H1 (cell line): ENCODE results near the gene TRAPPC12. TPM values are rescaled to one million over a fixed set of nuclear protein-coding genes. Genes with fewer than 3 reads are reported as not detected.

Experiments used
- CTCF ChIA-PET: fragments of 300-600 bp; sonication (Branson Sonifier 250); formaldehyde crosslinking; loops from one replicate; lab custom pipeline; 2021; ENCODE audit not compliant: partially characterized antibody; lab: Charles Lee
- POLR2A ChIA-PET: fragments of 300-600 bp; sonication (Branson Sonifier 250); formaldehyde crosslinking; loops from one replicate; lab custom pipeline; 2021; ENCODE audit warnings: inconsistent platforms; ENCODE audit not compliant: partially characterized antibody; lab: Charles Lee
- DNase-seq, 2 experiments: peaks; one replicate each; pipeline versions ENCODE4 v3.0.0 to v3.0.0-alpha.2; 2010 to 2022; ENCODE audit warnings: low spot score in 2 of 2, low read depth in 1 of 2, mixed read lengths in 1 of 2
- FAIRE-seq: peaks from 2 replicates; lab custom pipeline; 2011; peaks lifted over from hg19 to GRCh38; lab: Jason Lieb, UNC
- H2AFZ ChIP-seq: 2 replicates; pipeline ENCODE4 v1.8.1; 2012; ENCODE audit warnings: low read length, inconsistent platforms
- H2AK5ac ChIP-seq: 2 replicates; pipeline ENCODE4 v1.6.1; 2013; ENCODE audit warnings: low read depth, low read length
- H2BK120ac ChIP-seq: replicated peaks from 2 replicates; pipeline ENCODE3; 2013; ENCODE audit warnings: low read depth, low read length, inconsistent platforms
- H2BK12ac ChIP-seq: 2 replicates; pipeline ENCODE4 v1.6.1; 2013; ENCODE audit warnings: low read depth, low read length
- H2BK15ac ChIP-seq: 2 replicates; pipeline ENCODE4 v1.6.1; 2013; ENCODE audit warnings: low read length
- H2BK20ac ChIP-seq: 2 replicates; pipeline ENCODE4 v1.6.1; 2013; ENCODE audit warnings: low read length
- H2BK5ac ChIP-seq: 2 replicates; pipeline ENCODE4 v1.6.1; 2013; ENCODE audit warnings: low read depth, low read length
- H3K14ac ChIP-seq: 2 replicates; pipeline ENCODE4 v1.6.1; 2013; ENCODE audit warnings: inconsistent platforms; ENCODE audit not compliant: insufficient read length
- H3K18ac ChIP-seq: 2 replicates; pipeline ENCODE4 v1.6.1; 2013; ENCODE audit warnings: low read length; ENCODE audit errors: extremely low read depth
- H3K23ac ChIP-seq: 2 replicates; pipeline ENCODE4 v1.6.1; 2013; ENCODE audit warnings: inconsistent platforms; ENCODE audit not compliant: insufficient read length
- H3K23me2 ChIP-seq: 2 replicates; pipeline ENCODE4 v1.6.1; 2013; ENCODE audit warnings: low read depth, low read length
- H3K27ac ChIP-seq: 2 replicates; pipeline ENCODE4 v1.6.1; 2011; ENCODE audit warnings: low read depth, low read length, inconsistent platforms
- H3K27me3 ChIP-seq, 4 experiments: replicated peaks in 1 of 4; 1 replicate in 1 of 4; 2 replicates in 3 of 4; pipeline versions ENCODE4 v1.6.1 to v1.8.1; 2011 to 2013; ENCODE audit warnings: low read length in 3 of 4, mild to moderate bottlenecking in 3 of 4, inconsistent platforms in 2 of 4, mixed read lengths in 2 of 4, moderate library complexity in 1 of 4; ENCODE audit not compliant: control insufficient read depth in 3 of 4, insufficient read depth in 3 of 4; ENCODE audit errors: extremely low read depth in 1 of 4
- H3K36me3 ChIP-seq, 4 experiments: 2 replicates each; pipeline versions ENCODE4 v1.6.1 to v1.8.1; 2011 to 2013; ENCODE audit warnings: mild to moderate bottlenecking in 4 of 4, low read length in 3 of 4, moderate library complexity in 2 of 4, control low read depth in 1 of 4, inconsistent platforms in 1 of 4; ENCODE audit not compliant: insufficient read depth in 4 of 4, control insufficient read depth in 2 of 4
- H3K4ac ChIP-seq: replicated peaks from 2 replicates; pipeline ENCODE3; 2013; ENCODE audit warnings: low read length, low read depth, mixed read lengths, inconsistent platforms; ENCODE audit not compliant: insufficient read length
- H3K4me1 ChIP-seq, 4 experiments: replicated peaks in 1 of 4; 1 replicate in 1 of 4; 2 replicates in 3 of 4; pipeline versions ENCODE4 v1.6.1 to v1.8.1; 2011 to 2013; ENCODE audit warnings: low read length in 3 of 4, inconsistent platforms in 2 of 4, mixed read lengths in 1 of 4; ENCODE audit not compliant: insufficient read depth in 4 of 4, control insufficient read depth in 3 of 4
- H3K4me2 ChIP-seq, 2 experiments: 2 replicates each; pipeline versions ENCODE4 v1.6.1 to v1.8.1; 2011 to 2013; ENCODE audit warnings: low read depth in 2 of 2, low read length in 2 of 2, control low read depth in 1 of 2, inconsistent platforms in 1 of 2, mild to moderate bottlenecking in 1 of 2; ENCODE audit not compliant: insufficient read depth in 1 of 2
- H3K4me3 ChIP-seq, 4 experiments: fragments of 200-600, 300-600 bp in 1 of 4; sonication (generic), shearing (Covaris generic), sonication (Bioruptor Twin) in 1 of 4; 2 replicates each; pipeline versions ENCODE4 v1.5.1 to v1.8.1; 2011 to 2016; ENCODE audit warnings: low read length in 4 of 4, low read depth in 3 of 4, control low read depth in 2 of 4, inconsistent platforms in 2 of 4, mild to moderate bottlenecking in 2 of 4, mixed read lengths in 1 of 4, moderate library complexity in 1 of 4; ENCODE audit not compliant: insufficient read depth in 2 of 4; ENCODE audit errors: extremely low read depth in 1 of 4
- H3K56ac ChIP-seq: replicated peaks from 2 replicates; pipeline ENCODE3; 2013; ENCODE audit warnings: low read depth, mild to moderate bottlenecking, mixed read lengths, low read length, inconsistent platforms; ENCODE audit not compliant: insufficient read length
- H3K79me1 ChIP-seq: 2 replicates; pipeline ENCODE4 v1.6.1; 2013; ENCODE audit warnings: low read depth, low read length, control low read depth
- H3K79me2 ChIP-seq, 2 experiments: 2 replicates each; pipeline versions ENCODE4 v1.6.1 to v1.8.1; 2012 to 2013; ENCODE audit warnings: low read length in 2 of 2, mild to moderate bottlenecking in 2 of 2, inconsistent platforms in 1 of 2; ENCODE audit not compliant: insufficient read depth in 2 of 2, control insufficient read depth in 1 of 2
- H3K9ac ChIP-seq, 4 experiments: replicated peaks in 1 of 4; 1 replicate in 1 of 4; 2 replicates in 3 of 4; pipeline versions ENCODE4 v1.6.1 to v1.8.1; 2011 to 2013; ENCODE audit warnings: low read depth in 3 of 4, low read length in 3 of 4, control low read depth in 2 of 4, mild to moderate bottlenecking in 2 of 4, moderate library complexity in 2 of 4, inconsistent platforms in 1 of 4; ENCODE audit errors: extremely low read depth in 1 of 4
- H3K9me3 ChIP-seq, 2 experiments: 2 replicates each; pipeline versions ENCODE4 v1.6.1 to v1.8.1; 2012 to 2013; ENCODE audit warnings: mild to moderate bottlenecking in 2 of 2, moderate library complexity in 2 of 2, control low read depth in 1 of 2, inconsistent platforms in 1 of 2, low read depth in 1 of 2, low read length in 1 of 2, mixed read lengths in 1 of 2; ENCODE audit not compliant: insufficient read depth in 2 of 2
- H4K20me1 ChIP-seq, 2 experiments: replicated peaks in 1 of 2; 2 replicates each; pipeline versions ENCODE3 to v1.8.1; 2011 to 2013; ENCODE audit warnings: inconsistent platforms in 2 of 2, low read length in 2 of 2, mild to moderate bottlenecking in 1 of 2; ENCODE audit not compliant: insufficient read depth in 2 of 2, control insufficient read depth in 1 of 2
- H4K5ac ChIP-seq: 2 replicates; pipeline ENCODE4 v1.6.1; 2013; ENCODE audit warnings: low read length, low read depth, mixed read lengths, inconsistent platforms; ENCODE audit not compliant: insufficient read length
- H4K8ac ChIP-seq: 2 replicates; pipeline ENCODE4 v1.8.0; 2013; ENCODE audit warnings: mild to moderate bottlenecking, moderate library complexity, low read length, inconsistent platforms; ENCODE audit not compliant: insufficient read depth; ENCODE audit errors: extremely low read depth
- H4K91ac ChIP-seq: replicated peaks from 2 replicates; pipeline ENCODE3; 2013; ENCODE audit warnings: low read length, mixed read lengths, inconsistent platforms; ENCODE audit not compliant: insufficient read length
- ATF2 ChIP-seq: IDR thresholded peaks from 2 replicates; pipeline ENCODE4 v1.6.1; 2012; ENCODE audit warnings: low read length, inconsistent platforms
- BACH1 ChIP-seq: IDR thresholded peaks from 2 replicates; pipeline ENCODE4 v1.6.1; 2012; ENCODE audit warnings: low read length, improper control_type of control experiment
- JUN ChIP-seq: IDR thresholded peaks from 2 replicates; pipeline ENCODE4 v1.6.1; 2011; ENCODE audit warnings: low read depth, mild to moderate bottlenecking, improper control_type of control experiment, low read length
- RNF2 ChIP-seq: fragments of 200-900, 300-1000 bp; sonication (generic); IDR thresholded peaks from 2 replicates; pipeline ENCODE4 v1.7.1; 2016; ENCODE audit warnings: borderline replicate concordance, low read depth, mild to moderate bottlenecking, antibody characterized with exemption, low read length; ENCODE audit not compliant: poor library complexity, severe bottlenecking; ENCODE audit errors: missing control alignments
- RXRA ChIP-seq: IDR thresholded peaks from 2 replicates; pipeline ENCODE4 v1.6.1; 2011; ENCODE audit warnings: low read depth, mild to moderate bottlenecking, low read length, moderate library complexity; ENCODE audit not compliant: insufficient read depth
- SIN3A ChIP-seq, 2 experiments: IDR thresholded peaks in 1 of 2; conservative IDR thresholded peaks in 1 of 2; 2 replicates each; pipeline ENCODE4 v1.6.1; 2011 to 2012; ENCODE audit warnings: low read length in 2 of 2, improper control_type of control experiment in 1 of 2, low read depth in 1 of 2, mild to moderate bottlenecking in 1 of 2
- SP2 ChIP-seq: IDR thresholded peaks from 2 replicates; pipeline ENCODE4 v1.6.1; 2012; ENCODE audit warnings: mild to moderate bottlenecking, low read length, inconsistent platforms
- SRF ChIP-seq: IDR thresholded peaks from 2 replicates; pipeline ENCODE4 v1.6.1; 2011; ENCODE audit warnings: mild to moderate bottlenecking, low read depth, low read length, moderate library complexity
- WGBS, 2 experiments: shearing (Covaris generic) in 1 of 2; methylation state at CpG; one replicate each; pipeline versions ENCODE4 v1.1.6 to v1.1.7; 2013 to 2015; ENCODE audit warnings: low lambda C conversion rate in 2 of 2, mixed read lengths in 2 of 2, inconsistent platforms in 1 of 2, low coverage in 1 of 2, missing lambda C conversion rate in 1 of 2; ENCODE audit not compliant: insufficient replicate concordance in 2 of 2, insufficient coverage in 1 of 2, insufficient read length in 1 of 2; ENCODE audit errors: extremely low coverage in 1 of 2, missing lambda C conversion rate in 1 of 2; 5-methylcytosine and 5-hydroxymethylcytosine counted together
- polyA plus RNA-seq, 7 experiments: library from polyadenylated mRNA; depleted of rRNA in 3 of 7; stranded (reverse) in 5 of 7; unstranded in 2 of 7; fragments of >200 nt in 5 of 7; fragments of 200-250 nt in 2 of 7; gene quantifications; 1 replicate in 5 of 7; 2 replicates in 1 of 7; 4 replicates in 1 of 7; pipeline versions ENCODE4 v1.2.1 to v1.2.3, GENCODE V29; 2011 to 2013; ENCODE audit warnings: missing spikeins in 2 of 7, mixed read lengths in 2 of 7
- total RNA-seq: library from RNA; stranded (reverse); fragmentation: NEBNext Ultra II Directional; extraction: Animal tissue kit (Norgen Biotek cat#: 25700); gene quantifications from 2 replicates; pipeline ENCODE4 v1.2.1, GENCODE V29; 2021

Gene TRAPPC12
- total and polyA plus RNA-seq, 2 of the 8 experiments (the other 6 are each of a cell fraction or from before 2014, with no cell fraction given), result 35.0 to 67.3 TPM

- Histone ChIP-seq H2BK20ac (no peak overlapping the region), H4K8ac (no peak overlapping the region; the same call in 1 of the 2 replicates), H3K79me1 (no peaks in the 10 kb centered on the region), H4K5ac (no peak overlapping the region), H3K23ac (no peak overlapping the region), H3K4me2 (0 out of 4 replicates have a peak overlapping the region, but pooled peaks of 1 of the 2 experiments have one; percentile 16), H3K4me1 (peaks cover 0 to 5% (median 0%) of the 10 kb centered on the region in 4 experiments; a peak in 1 of 7 replicates), H3K9me3 (peaks cover 0 to 17% of the 10 kb centered on the region in 2 experiments; a peak in 1 of 4 replicates), H2BK12ac (no peak overlapping the region), H2AK5ac (no peak overlapping the region), H3K14ac (no peak overlapping the region), H4K20me1 (no peaks in the 10 kb centered on the region), H3K27me3 (no peaks in the 10 kb centered on the region), H3K56ac (no peak overlapping the region), H3K27ac (no peak overlapping the region), H4K91ac (no peak overlapping the region), H2BK120ac (no peak overlapping the region), H3K9ac (0 out of 7 replicates have a peak overlapping the region, but pooled peaks of 1 of the 4 experiments have one; percentile 2), H3K4me3 (no peak overlapping the region), H2BK5ac (no peak overlapping the region; the same call in 1 of the 2 replicates), H3K23me2 (0 out of 2 replicates have a peak, but pooled peaks cover 2% of the 10 kb centered on the region), H3K4ac (no peak overlapping the region), H3K36me3 (peaks cover 0 to 5% (median 0%) of the 10 kb centered on the region in 4 experiments; a peak in 3 of 8 replicates), H3K18ac (no peak overlapping the region), H3K79me2 (no peaks in the 10 kb centered on the region), H2AFZ (no peak overlapping the region), H2BK15ac (no peak overlapping the region)
- FAIRE-seq, result no peak
- CTCF ChIA-PET, result interaction anchor here (1.4 to 15.8 kb wide), 2 partner anchors 10 to 22 kb away, joined by 3 to 152 read pairs; no protein-coding TSS in a partner anchor
- POLR2A ChIA-PET, result interaction anchor here (0.8 to 1.6 kb wide), 2 partner anchors 9 to 15 kb away, joined by 4 to 5 read pairs; no protein-coding TSS in a partner anchor
- 94% methylated on average over 34 of the region's 34 CpGs; no CpG with 5 or more reads in 1 of the 2 experiments for WGBS, 2 experiments
- no peak for DNase-seq
- TF ChIP-seq ATF2 (no peak), BACH1 (no peak), SP2 (no peak), SIN3A (conservative IDR thresholded peaks at IDR 0.05 in 1 of 2, IDR thresholded peaks at IDR 0.05 in 1 of 2; ENCODE audit: low read depth in 1 of 2, low read length in 2 of 2) (no peak), SRF (no peak), RNF2 (no peak), JUN (no peak), RXRA (no peak)
These were observed 104.8 kb downstream of the TRAPPC12 start for GRCh38 chr2:3483986-3484960.
